ENCODE data around the gene SENP7.

The SENP7 gene

DNA sequence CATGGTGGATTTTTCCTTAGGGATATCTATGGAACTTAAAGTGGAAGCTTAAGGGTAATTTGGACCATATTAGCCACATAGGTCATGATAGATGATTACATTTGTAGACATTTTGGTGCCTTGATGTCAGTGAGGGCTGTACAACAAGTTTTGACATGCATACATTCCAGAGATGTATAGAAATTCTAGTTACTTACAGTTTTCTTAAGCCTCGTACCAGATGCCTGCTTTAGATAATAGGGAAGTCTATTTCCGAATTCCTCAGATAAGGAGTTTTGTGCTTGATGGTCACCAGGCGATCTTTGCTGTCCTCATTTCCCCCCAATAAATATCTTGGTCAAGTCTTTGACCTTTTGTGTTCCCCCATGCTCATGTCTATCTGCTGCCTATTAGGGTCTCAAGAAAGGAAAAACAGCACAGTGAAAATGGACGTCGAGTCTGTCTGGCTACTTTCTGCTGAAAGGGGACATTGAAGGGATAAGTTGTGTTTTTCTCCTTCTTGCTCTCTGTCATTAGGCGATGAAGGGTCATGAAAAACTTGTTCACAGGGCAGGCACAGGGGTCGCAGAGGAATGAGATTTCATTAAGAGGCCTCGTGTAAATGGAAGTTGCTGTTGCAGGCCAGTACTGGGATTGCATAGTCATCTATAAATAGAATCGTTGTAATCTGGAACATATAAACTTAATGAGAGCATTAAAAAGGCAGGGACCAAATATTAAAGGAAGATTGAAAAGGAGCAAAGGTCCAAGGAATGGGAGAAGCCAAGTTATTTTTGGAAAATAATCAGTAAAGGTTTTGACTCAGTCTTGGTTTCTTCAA lies 20.0 kb upstream of the SENP7 start:
- ChIA-PET CTCF (no interaction called here), POLR2A (ENCODE audit: low non-redundant PET) (no interaction called here)
- no peak overlapping the region for H3K27ac ChIP-seq
- DNase-seq (ENCODE audit: low spot score), result peak; percentile 18
- TF ChIP-seq, protein P1, sequence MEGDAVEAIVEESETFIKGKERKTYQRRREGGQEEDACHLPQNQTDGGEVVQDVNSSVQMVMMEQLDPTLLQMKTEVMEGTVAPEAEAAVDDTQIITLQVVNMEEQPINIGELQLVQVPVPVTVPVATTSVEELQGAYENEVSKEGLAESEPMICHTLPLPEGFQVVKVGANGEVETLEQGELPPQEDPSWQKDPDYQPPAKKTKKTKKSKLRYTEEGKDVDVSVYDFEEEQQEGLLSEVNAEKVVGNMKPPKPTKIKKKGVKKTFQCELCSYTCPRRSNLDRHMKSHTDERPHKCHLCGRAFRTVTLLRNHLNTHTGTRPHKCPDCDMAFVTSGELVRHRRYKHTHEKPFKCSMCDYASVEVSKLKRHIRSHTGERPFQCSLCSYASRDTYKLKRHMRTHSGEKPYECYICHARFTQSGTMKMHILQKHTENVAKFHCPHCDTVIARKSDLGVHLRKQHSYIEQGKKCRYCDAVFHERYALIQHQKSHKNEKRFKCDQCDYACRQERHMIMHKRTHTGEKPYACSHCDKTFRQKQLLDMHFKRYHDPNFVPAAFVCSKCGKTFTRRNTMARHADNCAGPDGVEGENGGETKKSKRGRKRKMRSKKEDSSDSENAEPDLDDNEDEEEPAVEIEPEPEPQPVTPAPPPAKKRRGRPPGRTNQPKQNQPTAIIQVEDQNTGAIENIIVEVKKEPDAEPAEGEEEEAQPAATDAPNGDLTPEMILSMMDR (conservative IDR thresholded peaks at IDR 0.05; ENCODE audit: low read depth), result no peak

DNA sequence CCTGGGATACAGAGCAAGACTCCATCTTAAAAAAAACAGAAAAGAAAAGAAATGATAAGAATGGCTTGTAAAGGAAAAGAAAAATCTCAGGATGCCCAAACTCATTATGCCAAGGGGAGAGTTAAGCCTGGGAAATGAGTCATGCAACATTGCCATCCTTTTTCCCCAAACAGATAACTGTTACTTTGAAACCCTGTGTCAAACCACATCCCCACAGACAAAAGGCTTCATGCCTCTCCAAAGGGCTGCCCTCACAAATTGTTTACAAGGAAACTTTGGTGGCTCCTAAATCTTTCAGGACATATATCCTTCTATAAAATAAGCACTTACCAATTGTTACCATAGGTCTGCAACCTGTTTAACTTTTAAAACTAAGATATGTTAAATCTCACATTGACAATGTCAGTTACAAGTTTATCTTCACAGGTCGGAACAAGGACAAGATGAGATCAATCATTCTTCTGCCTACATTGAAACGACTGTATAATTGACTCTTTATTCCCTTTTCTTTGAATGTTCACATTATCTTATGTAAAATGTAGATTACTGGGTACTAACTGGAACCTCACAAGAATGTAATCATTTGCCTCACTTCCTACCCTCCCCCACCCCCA lies 18.6 kb upstream of the SENP7 start:
- ChIA-PET CTCF (no interaction called here), POLR2A (ENCODE audit: low non-redundant PET) (no interaction called here)
- no peak for DNase-seq (ENCODE audit: low spot score)
- H3K27ac ChIP-seq, result no peak overlapping the region
- TF ChIP-seq, protein P1 (conservative IDR thresholded peaks at IDR 0.05; ENCODE audit: low read depth), result no peak

DNA sequence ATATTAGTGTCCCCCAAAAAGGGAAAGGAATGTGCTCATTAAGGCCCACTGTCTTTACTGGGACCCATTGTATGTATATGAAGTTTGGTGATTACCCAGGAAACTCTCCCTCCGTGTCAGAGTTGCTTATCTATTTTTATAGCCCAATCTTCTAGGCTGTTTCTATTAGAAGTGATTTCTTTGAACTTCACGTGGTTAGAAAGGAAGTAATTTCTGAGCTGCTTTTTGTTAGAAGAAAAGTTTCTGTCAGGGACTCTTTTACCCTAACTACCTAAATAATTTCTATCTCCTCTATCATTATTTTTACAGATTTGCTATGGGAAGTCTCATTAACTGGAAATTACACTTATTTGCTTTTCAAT lies 17.7 kb upstream of the SENP7 start:
- CTCF ChIA-PET, result no interaction called here
- DNase-seq (ENCODE audit: low spot score), result no peak
- TF ChIP-seq, protein P1 (conservative IDR thresholded peaks at IDR 0.05; ENCODE audit: low read depth), result no peak
- no peak overlapping the region for H3K27ac ChIP-seq
- POLR2A ChIA-PET (ENCODE audit: low non-redundant PET), result no interaction called here

DNA sequence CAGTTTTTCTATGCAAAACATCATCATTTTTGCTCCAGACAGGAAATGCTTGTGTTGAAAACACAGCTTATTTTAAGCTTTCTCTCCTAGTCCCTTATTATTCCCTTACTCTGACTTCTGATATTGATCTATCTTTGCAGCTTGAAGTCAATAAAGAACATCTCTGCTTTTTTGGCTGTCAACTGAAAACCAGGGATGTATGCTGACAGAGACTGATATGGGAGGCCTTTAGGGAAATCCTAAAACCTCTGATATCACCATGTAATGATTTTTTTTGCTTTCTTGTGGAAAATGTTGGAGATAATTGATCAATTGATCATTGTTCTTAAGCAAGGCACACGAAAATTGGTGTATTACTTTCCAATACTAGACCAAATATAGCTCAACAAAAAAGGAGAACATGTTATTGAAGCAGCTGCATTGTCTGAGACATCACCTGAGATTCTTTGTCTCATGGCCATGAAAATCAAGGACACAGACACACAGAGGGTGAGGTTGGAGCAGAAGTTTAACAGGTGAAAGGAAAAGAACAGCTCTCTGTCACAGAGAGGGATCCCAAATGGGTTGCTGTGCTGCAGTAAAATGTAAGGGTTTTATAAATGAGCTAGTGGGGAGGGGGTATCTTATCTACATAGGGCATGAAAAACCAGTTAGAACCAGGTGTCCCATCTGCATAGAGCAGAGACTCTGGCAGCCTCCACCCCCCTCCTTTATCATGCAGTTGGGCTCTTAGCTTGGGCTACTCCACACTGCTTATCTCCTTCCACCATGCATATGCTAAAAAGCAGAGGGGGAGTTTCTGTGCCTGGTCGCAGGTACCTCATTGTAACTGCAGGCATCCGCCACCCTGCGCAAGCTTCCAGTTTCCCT lies 17.0 kb upstream of the SENP7 start:
- no peak for DNase-seq (ENCODE audit: low spot score)
- POLR2A ChIA-PET (ENCODE audit: low non-redundant PET), result no interaction called here
- CTCF ChIA-PET, result no interaction called here
- TF ChIP-seq, protein P1 (conservative IDR thresholded peaks at IDR 0.05; ENCODE audit: low read depth), result no peak
- no peak overlapping the region for H3K27ac ChIP-seq

DNA sequence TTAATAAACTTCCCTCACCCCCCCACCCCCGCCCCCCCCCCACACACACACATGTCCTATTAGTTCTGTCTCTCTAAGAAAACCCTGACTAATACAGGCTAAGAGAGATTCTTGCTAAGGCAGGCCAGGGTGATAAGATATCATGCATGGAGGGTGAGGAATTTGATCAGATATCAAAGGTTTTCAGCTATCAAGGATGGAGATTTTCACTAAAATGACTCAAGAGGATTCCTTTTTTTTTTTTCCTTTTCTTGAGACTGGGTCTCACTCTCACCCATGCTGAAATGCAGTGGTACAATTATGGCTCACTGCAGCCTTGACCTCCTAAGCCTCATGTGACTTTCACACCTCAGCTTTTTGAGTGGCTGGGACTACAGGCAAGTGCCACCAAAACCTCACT lies 14.9 kb upstream of the SENP7 start:
- no peak for DNase-seq (ENCODE audit: low spot score)
- H3K27ac ChIP-seq, result no peak overlapping the region
- POLR2A ChIA-PET (ENCODE audit: low non-redundant PET), result no interaction called here
- TF ChIP-seq, protein P1 (conservative IDR thresholded peaks at IDR 0.05; ENCODE audit: low read depth), result no peak
- CTCF ChIA-PET, result no interaction called here

DNA sequence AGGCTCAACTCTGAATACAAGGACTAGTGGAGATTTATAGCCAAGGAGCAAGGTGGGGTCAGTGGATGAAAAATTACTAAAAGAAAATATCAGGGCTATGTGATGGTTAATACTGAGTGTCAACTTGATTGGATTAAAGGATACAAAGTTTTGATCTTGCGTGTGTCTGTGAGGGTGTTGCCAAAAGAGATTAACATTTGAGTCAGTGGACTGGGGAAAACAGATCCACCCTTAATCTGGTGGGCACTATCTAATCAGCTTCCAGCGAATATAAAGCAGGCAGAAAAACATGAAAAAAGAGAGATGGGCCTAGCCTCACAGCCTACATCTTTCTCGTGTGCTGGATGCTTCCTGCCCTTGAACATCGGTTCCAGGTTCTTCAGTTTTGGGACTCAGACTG lies 14.4 kb upstream of the SENP7 start:
- no peak for DNase-seq (ENCODE audit: low spot score)
- H3K27ac ChIP-seq, result no peak overlapping the region
- POLR2A ChIA-PET (ENCODE audit: low non-redundant PET), result no interaction called here
- CTCF ChIA-PET, result no interaction called here
- TF ChIP-seq, protein P1 (conservative IDR thresholded peaks at IDR 0.05; ENCODE audit: low read depth), result no peak
